Stomach (tissue), 4 donors: ENCODE results near the gene PRLR.

Experiments used
- POLR2A ChIP-seq, 4 donors: fragments of 450-650 bp; IDR thresholded peaks; one replicate each; pipeline ENCODE4 v1.6.1; 2016; ENCODE audit warnings: antibody characterized with exemption in 4 of 4, control low read depth in 2 of 4, mild to moderate bottlenecking in 1 of 4, moderate library complexity in 1 of 4
- TF ChIP-seq, protein P1 (sequence below), 7 experiments: fragments of 450-650 bp in 4 of 7; fragments of 200-600 bp in 3 of 7; sonication (generic) in 3 of 7; IDR thresholded peaks; one replicate each; pipeline ENCODE4 v1.5.1; 2016 to 2019; ENCODE audit warnings: antibody characterized with exemption in 7 of 7, control low read depth in 2 of 7, mild to moderate bottlenecking in 1 of 7

DNA sequence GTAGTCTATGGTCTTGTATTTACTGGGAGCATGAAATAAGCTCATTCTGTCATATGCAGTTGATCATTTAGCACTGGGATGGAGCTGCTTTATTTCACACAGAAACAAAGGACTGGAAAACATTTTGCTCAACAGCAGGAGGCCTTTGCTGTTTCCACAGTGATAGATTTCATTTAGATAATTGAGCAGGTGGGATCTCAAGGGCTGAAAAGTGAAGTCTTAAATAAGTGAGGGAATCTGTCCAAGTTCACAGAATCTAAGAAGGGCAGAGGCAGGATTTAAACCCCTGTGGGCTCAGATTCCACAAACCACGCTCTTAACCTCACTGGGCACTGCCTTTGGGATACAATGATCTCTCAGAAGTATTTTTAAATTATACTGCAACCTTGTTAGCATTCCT, 47.8 kb downstream of the PRLR start:
- TF ChIP-seq, protein P1, sequence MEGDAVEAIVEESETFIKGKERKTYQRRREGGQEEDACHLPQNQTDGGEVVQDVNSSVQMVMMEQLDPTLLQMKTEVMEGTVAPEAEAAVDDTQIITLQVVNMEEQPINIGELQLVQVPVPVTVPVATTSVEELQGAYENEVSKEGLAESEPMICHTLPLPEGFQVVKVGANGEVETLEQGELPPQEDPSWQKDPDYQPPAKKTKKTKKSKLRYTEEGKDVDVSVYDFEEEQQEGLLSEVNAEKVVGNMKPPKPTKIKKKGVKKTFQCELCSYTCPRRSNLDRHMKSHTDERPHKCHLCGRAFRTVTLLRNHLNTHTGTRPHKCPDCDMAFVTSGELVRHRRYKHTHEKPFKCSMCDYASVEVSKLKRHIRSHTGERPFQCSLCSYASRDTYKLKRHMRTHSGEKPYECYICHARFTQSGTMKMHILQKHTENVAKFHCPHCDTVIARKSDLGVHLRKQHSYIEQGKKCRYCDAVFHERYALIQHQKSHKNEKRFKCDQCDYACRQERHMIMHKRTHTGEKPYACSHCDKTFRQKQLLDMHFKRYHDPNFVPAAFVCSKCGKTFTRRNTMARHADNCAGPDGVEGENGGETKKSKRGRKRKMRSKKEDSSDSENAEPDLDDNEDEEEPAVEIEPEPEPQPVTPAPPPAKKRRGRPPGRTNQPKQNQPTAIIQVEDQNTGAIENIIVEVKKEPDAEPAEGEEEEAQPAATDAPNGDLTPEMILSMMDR (IDR thresholded peaks at IDR 0.05): no peak
- TF ChIP-seq POLR2A (IDR thresholded peaks at IDR 0.05): no peak
